Epithelial cell of esophagus (primary cell): ENCODE data around the gene DTX2.
"Not testable (repeated sequence)": the region's sequence is repeated elsewhere in the genome, so short reads cannot be mapped to it uniquely, and the experiment has no call there.

Experiments
- DNase-seq: peaks from one replicate; pipeline ENCODE4 v3.0.0; 2010; ENCODE audit warnings: low read depth
- H3K4me3 ChIP-seq: 2 replicates; pipeline ENCODE4 v1.5.1; 2011; ENCODE audit warnings: mild to moderate bottlenecking, low read length, control low read depth
- TF ChIP-seq, protein P1 (sequence below): IDR thresholded peaks from 2 replicates; pipeline ENCODE4 v1.5.1; 2011; ENCODE audit warnings: low read depth, mild to moderate bottlenecking, low read length, control low read depth, inconsistent platforms; ENCODE audit not compliant: insufficient read depth; ENCODE audit errors: missing control alignments

DTX2 gene

DNA sequence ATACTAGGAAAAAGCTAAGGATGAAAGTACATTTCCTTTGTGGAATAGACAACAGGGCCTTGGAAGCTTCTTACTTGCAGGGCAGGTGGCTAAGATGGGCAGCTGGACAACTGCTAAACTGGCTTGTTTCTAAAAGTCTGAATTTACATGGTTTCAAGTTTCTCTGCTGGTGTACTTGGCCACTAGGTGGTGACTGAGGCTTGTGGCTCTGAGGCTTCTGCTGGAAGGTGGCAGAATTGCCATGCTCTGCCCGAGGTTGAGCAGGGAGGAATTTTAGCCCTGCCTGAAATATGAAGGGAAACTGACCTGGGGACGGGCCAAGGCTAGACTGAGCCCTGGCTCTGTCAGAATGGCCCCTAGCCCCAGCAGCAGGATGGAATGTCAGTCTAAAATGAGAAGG, 23.6 kb upstream of the DTX2 start:
- TF ChIP-seq, protein P1, sequence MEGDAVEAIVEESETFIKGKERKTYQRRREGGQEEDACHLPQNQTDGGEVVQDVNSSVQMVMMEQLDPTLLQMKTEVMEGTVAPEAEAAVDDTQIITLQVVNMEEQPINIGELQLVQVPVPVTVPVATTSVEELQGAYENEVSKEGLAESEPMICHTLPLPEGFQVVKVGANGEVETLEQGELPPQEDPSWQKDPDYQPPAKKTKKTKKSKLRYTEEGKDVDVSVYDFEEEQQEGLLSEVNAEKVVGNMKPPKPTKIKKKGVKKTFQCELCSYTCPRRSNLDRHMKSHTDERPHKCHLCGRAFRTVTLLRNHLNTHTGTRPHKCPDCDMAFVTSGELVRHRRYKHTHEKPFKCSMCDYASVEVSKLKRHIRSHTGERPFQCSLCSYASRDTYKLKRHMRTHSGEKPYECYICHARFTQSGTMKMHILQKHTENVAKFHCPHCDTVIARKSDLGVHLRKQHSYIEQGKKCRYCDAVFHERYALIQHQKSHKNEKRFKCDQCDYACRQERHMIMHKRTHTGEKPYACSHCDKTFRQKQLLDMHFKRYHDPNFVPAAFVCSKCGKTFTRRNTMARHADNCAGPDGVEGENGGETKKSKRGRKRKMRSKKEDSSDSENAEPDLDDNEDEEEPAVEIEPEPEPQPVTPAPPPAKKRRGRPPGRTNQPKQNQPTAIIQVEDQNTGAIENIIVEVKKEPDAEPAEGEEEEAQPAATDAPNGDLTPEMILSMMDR, result peak; percentile 63
- H3K4me3 ChIP-seq, result not testable (repeated sequence)
- peak; percentile 89 for DNase-seq

DNA sequence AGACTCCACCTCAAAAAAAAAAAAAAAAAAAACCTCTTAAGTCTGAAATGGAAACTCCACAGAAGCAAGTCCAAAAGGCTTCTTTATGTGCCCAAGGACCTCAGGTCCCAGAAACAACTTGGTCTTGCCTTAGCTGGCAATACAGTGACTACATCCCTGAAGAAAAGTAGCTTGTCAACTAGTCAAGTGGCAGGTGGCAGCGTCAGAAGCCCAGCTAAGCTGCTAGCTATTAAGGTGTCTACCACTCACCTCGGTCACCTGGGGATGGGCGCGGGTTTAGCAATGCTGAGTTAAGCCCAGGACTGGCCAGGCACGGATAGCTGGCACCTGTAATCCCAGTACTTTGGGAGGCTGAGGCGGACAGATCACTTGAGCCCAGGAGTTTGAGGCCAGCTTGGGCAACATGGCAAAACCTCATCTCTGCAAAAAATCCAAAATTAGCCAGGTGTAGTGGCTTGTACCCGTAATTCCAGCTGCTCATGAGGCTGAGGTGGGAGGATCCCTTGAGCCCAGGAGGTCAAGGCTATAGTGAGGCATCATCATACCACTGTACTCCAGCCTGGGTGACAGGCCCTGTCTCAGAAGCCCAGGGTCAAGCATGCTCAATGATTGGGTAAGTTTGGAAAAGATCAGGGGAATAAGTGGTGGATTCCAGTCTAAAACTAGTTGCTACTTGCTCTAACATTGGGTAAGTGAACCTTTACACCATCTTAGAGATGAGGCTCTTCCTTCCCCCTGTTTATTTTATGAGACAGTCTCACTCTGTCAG, 22.2 kb upstream of the DTX2 start:
- H3K4me3 ChIP-seq, DNase-seq: not testable (repeated sequence)

GRCh38 chr7:76440404-76440803, 21.1 kb upstream of the DTX2 start:
- DNase-seq, H3K4me3 ChIP-seq: not testable (repeated sequence)

- DNase-seq, H3K4me3 ChIP-seq: not testable (repeated sequence)
These were observed 19.7 kb upstream of the DTX2 start for GRCh38 chr7:76441792-76442191.

- H3K4me3 ChIP-seq, DNase-seq: not testable (repeated sequence)
These were observed 18.7 kb upstream of the DTX2 start for GRCh38 chr7:76442664-76443446.

DNA sequence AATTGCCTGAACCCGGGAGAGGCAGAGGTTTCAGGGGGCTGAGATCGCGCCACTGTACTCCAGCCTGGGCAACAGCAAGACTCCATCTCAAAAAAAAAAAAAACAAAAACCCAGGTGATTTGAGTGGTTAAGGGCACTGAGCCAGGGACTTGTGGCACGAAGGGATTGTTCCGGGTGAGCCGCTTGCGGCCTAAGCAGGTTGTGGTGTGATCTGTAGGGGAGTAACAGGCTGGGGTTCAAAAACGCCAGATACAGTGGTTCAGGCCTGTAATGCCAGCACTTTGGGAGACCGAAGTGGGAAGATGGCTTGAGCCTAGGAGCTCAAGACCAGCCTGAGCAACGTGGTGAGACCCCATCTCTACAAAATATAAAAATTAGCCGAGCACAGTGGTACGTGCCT, 17.7 kb upstream of the DTX2 start:
- not testable (repeated sequence) for DNase-seq

DNA sequence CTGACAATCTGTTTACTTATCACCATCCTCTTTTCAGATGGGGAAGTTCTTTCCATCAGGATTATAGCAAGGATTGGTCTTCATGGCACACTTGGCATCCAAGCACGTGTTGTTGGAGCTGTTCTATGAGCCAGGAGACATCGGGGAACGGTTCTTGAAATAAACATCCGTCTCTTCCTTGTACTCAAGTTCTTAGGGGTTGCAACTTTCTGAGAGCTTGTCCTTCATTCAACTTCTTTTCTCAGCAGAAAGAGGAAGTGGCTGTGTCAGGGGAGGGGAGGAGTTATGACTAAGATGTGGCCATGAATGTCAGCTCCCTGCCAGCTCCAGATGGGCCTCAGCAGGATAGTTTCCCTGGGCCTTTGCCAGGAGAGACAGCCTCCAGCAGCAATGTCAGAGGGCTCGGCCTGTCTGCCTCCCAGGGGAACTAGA, 15.9 kb upstream of the DTX2 start:
- H3K4me3 ChIP-seq, result not testable (repeated sequence)
- DNase-seq, result peak; percentile 67

More for the DNA sequence above, 17.7 kb upstream of the DTX2 start:
- not testable (repeated sequence) for H3K4me3 ChIP-seq

- not testable (repeated sequence) for H3K4me3 ChIP-seq
These were observed 4.5 kb upstream of the DTX2 start for GRCh38 chr7:76457017-76457416.

GRCh38 chr7:76458504-76458903, 3.0 kb upstream of the DTX2 start:
- not testable (repeated sequence) for DNase-seq, H3K4me3 ChIP-seq

More at GRCh38 chr7:76457017-76457416, 4.5 kb upstream of the DTX2 start:
- not testable (repeated sequence) for DNase-seq

DNA sequence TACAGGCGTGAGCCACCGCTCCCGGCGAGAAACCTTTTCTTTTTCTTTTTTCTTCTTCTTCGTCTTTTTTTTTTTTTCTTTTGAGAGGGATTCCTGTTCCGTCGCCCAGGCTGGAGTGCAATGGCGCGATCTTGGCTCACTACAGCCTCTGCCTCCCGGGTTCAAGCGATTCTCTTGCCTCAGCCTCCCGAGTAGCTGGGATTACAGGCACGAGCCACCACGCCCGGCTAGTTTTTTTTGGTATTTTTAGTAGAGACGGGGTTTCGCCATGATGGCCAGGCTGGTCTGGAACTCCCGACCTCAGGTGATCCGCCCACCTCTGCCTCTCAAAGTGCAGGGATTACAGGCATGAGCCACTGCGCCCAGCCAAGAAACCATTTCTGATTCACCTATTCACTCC, 742 bp upstream of the DTX2 start:
- H3K4me3 ChIP-seq, DNase-seq: not testable (repeated sequence)

GRCh38 chr7:76462271-76462882, 868 bp downstream of the DTX2 start:
- DNase-seq, H3K4me3 ChIP-seq: not testable (repeated sequence)

- H3K4me3 ChIP-seq, DNase-seq: not testable (repeated sequence)
These were observed 3.5 kb downstream of the DTX2 start for GRCh38 chr7:76464959-76465358.

GRCh38 chr7:76465950-76466349, 4.4 kb downstream of the DTX2 start:
- DNase-seq, H3K4me3 ChIP-seq: not testable (repeated sequence)

GRCh38 chr7:76467743-76468404, 6.4 kb downstream of the DTX2 start:
- H3K4me3 ChIP-seq, result not testable (repeated sequence)
- peak; percentile 80 for DNase-seq

- not testable (repeated sequence) for H3K4me3 ChIP-seq, DNase-seq
These were observed 10.2 kb downstream of the DTX2 start for GRCh38 chr7:76471556-76472221.

- H3K4me3 ChIP-seq, DNase-seq: not testable (repeated sequence)
These were observed 11.6 kb downstream of the DTX2 start for GRCh38 chr7:76473097-76473496.

DNA sequence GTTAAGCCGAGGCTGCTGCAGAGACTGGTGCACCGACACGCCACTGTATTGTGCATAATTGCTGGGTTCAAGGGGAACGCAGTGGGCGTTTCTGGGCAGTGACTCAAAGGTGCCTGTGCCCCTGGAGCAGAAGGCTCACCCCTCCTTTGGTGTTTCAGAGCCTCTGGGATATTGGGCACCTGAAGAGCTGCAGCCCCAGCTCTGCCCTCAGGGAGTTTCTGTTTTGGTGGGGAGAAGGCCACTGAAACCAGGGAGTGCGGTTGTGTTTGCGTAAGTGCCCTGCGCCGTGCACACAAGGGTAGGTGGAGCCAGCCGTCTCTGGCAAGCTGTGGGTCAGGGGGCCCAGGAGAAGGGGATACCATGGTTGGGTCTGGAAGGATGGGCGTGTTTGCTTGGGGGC, 14.8 kb downstream of the DTX2 start:
- not testable (repeated sequence) for DNase-seq, H3K4me3 ChIP-seq
